Measurements from ENCODE around the gene MMP26. TPM values are rescaled to one million over a fixed set of nuclear protein-coding genes. Genes with fewer than 3 reads are reported as not detected.

Gene MMP26
- total RNA-seq = not detected

GRCh38 chr11:4704054-4704789 lies at the start of gene MMP26:
MMP26 (plus strand) TSS chr11:4704784.
- no peak for DNase-seq (ENCODE audit: low spot score in 2 of 2)
- H3K4me3 ChIP-seq (ENCODE audit: low read depth, poor library complexity, severe bottlenecking) = no peak within 1 kb of the TSS
- intact Hi-C loops (cut with DNase I; ENCODE audit: low total_unique reads) = no loop called here
- 30 to 40% methylated on average over 5 of the region's 5 CpGs for WGBS, 2 donors
- TF ChIP-seq CTCF (IDR thresholded peaks at IDR 0.05) = no peak
- TF ChIP-seq POLR2A (IDR thresholded peaks at IDR 0.05) = no peak

- no peak overlapping the region for H3K4me3 ChIP-seq (ENCODE audit: low read depth, poor library complexity, severe bottlenecking)
- WGBS, 2 donors = 61 to 66% methylated on average over 5 of the region's 5 CpGs
- intact Hi-C loops (cut with DNase I; ENCODE audit: low total_unique reads) = no loop called here
- DNase-seq (ENCODE audit: low spot score in 2 of 2) = no peak
- TF ChIP-seq CTCF (IDR thresholded peaks at IDR 0.05) = no peak
- no peak for TF ChIP-seq POLR2A (IDR thresholded peaks at IDR 0.05)
These were observed 45.7 kb upstream of the MMP26 start for GRCh38 chr11:4658629-4659445.

DNA sequence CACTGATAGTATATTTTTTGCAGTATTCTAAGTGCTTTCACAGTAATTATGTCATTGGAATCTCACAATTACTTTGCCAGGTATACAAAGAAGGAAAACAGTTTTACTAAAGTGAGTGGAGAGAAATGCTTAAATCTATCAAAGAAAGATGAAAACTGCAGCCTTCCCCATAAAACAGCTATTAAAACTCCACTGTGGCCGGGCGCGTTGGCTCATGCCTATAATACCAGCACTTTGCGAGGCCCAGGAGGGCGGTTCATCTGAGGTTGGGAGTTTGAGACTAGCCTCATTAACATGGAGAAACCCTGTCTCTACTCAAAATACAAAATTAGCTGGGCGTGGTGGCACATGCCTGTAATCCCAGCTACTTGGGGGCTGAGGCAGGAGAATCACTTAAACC lies 41.7 kb upstream of the MMP26 start:
- intact Hi-C loops (cut with DNase I; ENCODE audit: low total_unique reads) = no loop called here
- WGBS, 2 donors = 51 to 62% methylated on average over 6 of the region's 6 CpGs
- H3K4me3 ChIP-seq (ENCODE audit: low read depth, poor library complexity, severe bottlenecking) = no peak overlapping the region
- DNase-seq (ENCODE audit: low spot score in 2 of 2) = no peak
- TF ChIP-seq CTCF (IDR thresholded peaks at IDR 0.05) (no peak), POLR2A (IDR thresholded peaks at IDR 0.05) (no peak)

DNA sequence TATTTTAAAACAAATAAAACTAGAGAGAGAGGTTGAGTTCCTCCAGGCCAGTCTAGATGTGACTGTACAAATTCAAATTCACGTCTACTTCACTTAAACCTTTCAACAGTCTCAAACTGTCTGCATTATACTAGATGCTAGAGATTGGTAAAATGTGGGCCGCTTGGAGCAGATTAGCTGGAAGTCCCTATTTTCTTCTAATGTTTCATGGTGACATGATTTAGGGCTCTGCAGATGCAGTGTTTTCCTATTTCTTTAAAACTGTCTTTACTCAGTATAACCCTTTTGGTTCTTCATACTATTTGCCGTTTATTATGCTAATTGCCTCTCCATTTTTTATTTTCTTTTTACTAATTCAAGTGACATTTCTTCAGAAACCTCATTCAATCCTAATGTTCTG lies 40.4 kb upstream of the MMP26 start:
- 75 to 81% methylated on average over 3 of the region's 3 CpGs for WGBS, 2 donors
- intact Hi-C loops (cut with DNase I; ENCODE audit: low total_unique reads) = no loop called here
- no peak overlapping the region for H3K4me3 ChIP-seq (ENCODE audit: low read depth, poor library complexity, severe bottlenecking)
- no peak for DNase-seq (ENCODE audit: low spot score in 2 of 2)
- TF ChIP-seq POLR2A (IDR thresholded peaks at IDR 0.05) (no peak), CTCF (IDR thresholded peaks at IDR 0.05) (no peak)

GRCh38 chr11:4664786-4665185 lies 39.8 kb upstream of the MMP26 start:
- DNase-seq (ENCODE audit: low spot score in 2 of 2) = no peak
- 26 to 31% methylated on average over 3 of the region's 3 CpGs for WGBS, 2 donors
- no peak overlapping the region for H3K4me3 ChIP-seq (ENCODE audit: low read depth, poor library complexity, severe bottlenecking)
- TF ChIP-seq CTCF (IDR thresholded peaks at IDR 0.05) (no peak), POLR2A (IDR thresholded peaks at IDR 0.05) (no peak)
- intact Hi-C loops (cut with DNase I; ENCODE audit: low total_unique reads) = no loop called here

Measured in lower leg skin (tissue), 4 donors.